Suprapubic skin (tissue), 4 donors: ENCODE results near the gene LGALS14. TPM values are rescaled to one million over a fixed set of nuclear protein-coding genes. Genes with fewer than 3 reads are reported as not detected.
"Not testable (repeated sequence)": the region's sequence is repeated elsewhere in the genome, so short reads cannot be mapped to it uniquely, and the experiment has no call there.

Source experiments
- DNase-seq, 2 donors: peaks; one replicate each; pipeline ENCODE4 v3.0.0-alpha.2; 2019; ENCODE audit warnings: low spot score in 2 of 2
- H3K27ac ChIP-seq: fragments of 200-600 bp; sonication (generic); one replicate; pipeline ENCODE4 v1.5.1; 2019
- H3K27me3 ChIP-seq: fragments of 200-600 bp; sonication (generic); one replicate; pipeline ENCODE4 v1.5.1; 2019
- H3K36me3 ChIP-seq: fragments of 200-600 bp; sonication (generic); one replicate; pipeline ENCODE4 v1.5.1; 2019
- H3K4me1 ChIP-seq: fragments of 200-600 bp; sonication (generic); one replicate; pipeline ENCODE4 v1.5.1; 2019
- H3K4me3 ChIP-seq: fragments of 200-600 bp; sonication (generic); one replicate; pipeline ENCODE4 v1.5.1; 2019; ENCODE audit warnings: mild to moderate bottlenecking
- H3K9me3 ChIP-seq: fragments of 200-600 bp; sonication (generic); one replicate; pipeline ENCODE4 v1.5.1; 2019
- EP300 ChIP-seq: sonication (generic); formaldehyde crosslinking; IDR thresholded peaks from one replicate; pipeline ENCODE4 v1.6.1; 2017; ENCODE audit warnings: antibody characterized with exemption
- POLR2A ChIP-seq, 2 donors: fragments of 450-650 bp; IDR thresholded peaks; one replicate each; pipeline ENCODE4 v1.6.1; 2017; ENCODE audit warnings: antibody characterized with exemption in 2 of 2, mild to moderate bottlenecking in 2 of 2, moderate library complexity in 2 of 2
- POLR2AphosphoS5 ChIP-seq, 3 donors: sonication (generic); formaldehyde crosslinking; IDR thresholded peaks; one replicate each; pipeline ENCODE4 v1.6.1; 2017; ENCODE audit warnings: antibody characterized with exemption in 3 of 3
- WGBS: methylation state at CpG from one replicate; pipeline ENCODE4 v1.1.5; 2018; 5-methylcytosine and 5-hydroxymethylcytosine counted together
- total RNA-seq, 4 donors: library from RNA; depleted of rRNA; stranded (reverse); fragments of >200 nt; gene quantifications; one replicate each; pipeline ENCODE4 v1.1.0, GENCODE V29; 2016
- TF ChIP-seq, protein P1 (sequence below), 2 donors: fragments of 200-600 bp in 1 of 2; fragments of 450-650 bp in 1 of 2; sonication (generic) in 1 of 2; IDR thresholded peaks; one replicate each; pipeline ENCODE4 v1.5.1; 2016 to 2019; ENCODE audit warnings: antibody characterized with exemption in 2 of 2, mild to moderate bottlenecking in 1 of 2, moderate library complexity in 1 of 2

The LGALS14 gene
- total RNA-seq, 4 donors from 2014 or later: not detected

DNA sequence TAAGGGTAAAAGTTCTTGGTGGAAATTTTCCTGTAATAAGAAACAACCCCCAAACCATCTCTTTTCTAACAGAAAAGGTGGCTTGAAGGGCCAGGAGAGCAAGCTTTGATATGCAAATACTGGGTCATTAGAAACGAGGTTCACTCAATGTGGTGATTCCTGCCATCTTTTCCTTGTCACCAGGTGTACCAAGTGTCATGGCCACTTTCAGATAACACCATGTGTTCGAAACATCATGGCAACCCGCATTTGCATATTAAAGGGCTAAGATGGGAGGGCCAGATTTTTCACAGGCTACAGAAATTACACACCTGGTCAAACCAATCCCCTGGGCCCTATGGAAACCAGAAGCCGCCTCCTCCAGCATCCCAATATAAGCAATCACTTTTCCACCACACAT lies 33.3 kb upstream of the LGALS14 start:
- Histone ChIP-seq H3K4me1 (no peaks in the 10 kb centered on the region), H3K9me3 (no peaks in the 10 kb centered on the region), H3K27me3 (no peaks in the 10 kb centered on the region), H3K27ac (no peak overlapping the region), H3K4me3 (no peak overlapping the region), H3K36me3 (no peaks in the 10 kb centered on the region)
- 41% methylated on average over 4 of the region's 4 CpGs for WGBS
- TF ChIP-seq POLR2AphosphoS5 (IDR thresholded peaks at IDR 0.05) (no peak), EP300 (no peak), POLR2A (IDR thresholded peaks at IDR 0.05) (no peak)
- TF ChIP-seq, protein P1, sequence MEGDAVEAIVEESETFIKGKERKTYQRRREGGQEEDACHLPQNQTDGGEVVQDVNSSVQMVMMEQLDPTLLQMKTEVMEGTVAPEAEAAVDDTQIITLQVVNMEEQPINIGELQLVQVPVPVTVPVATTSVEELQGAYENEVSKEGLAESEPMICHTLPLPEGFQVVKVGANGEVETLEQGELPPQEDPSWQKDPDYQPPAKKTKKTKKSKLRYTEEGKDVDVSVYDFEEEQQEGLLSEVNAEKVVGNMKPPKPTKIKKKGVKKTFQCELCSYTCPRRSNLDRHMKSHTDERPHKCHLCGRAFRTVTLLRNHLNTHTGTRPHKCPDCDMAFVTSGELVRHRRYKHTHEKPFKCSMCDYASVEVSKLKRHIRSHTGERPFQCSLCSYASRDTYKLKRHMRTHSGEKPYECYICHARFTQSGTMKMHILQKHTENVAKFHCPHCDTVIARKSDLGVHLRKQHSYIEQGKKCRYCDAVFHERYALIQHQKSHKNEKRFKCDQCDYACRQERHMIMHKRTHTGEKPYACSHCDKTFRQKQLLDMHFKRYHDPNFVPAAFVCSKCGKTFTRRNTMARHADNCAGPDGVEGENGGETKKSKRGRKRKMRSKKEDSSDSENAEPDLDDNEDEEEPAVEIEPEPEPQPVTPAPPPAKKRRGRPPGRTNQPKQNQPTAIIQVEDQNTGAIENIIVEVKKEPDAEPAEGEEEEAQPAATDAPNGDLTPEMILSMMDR (IDR thresholded peaks at IDR 0.05): no peak
- no peak for DNase-seq

DNA sequence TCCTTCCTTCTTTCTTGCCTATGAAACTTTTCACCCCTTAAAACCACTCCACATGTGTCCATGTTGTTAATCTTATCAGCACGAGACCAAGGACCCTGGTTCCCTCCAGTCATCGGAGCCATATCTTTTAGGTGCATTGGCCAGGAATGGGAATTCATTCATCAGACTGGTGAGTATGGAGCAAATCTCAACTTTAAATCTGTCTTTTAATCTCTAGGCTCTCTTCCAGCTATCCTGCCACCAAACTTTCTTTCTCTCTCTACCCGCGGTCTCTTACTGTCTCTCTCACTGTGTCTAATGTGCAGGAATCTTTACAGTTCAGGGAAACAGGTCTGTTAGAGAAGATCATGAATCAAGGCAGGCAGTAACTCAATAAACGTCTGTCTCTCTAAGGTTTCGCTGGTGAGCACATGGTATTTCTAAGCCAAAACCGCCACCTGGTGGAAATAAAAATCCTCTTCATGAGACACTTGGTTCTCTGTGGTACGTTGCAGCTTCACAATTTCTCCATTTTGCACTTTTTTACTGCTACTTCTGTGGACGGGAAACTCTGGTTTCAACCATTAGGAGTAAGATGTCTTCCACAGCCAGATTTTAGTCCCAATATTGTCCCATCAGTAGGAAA lies 32.4 kb upstream of the LGALS14 start:
- Histone ChIP-seq H3K36me3 (no peaks in the 10 kb centered on the region), H3K27ac (no peak overlapping the region), H3K9me3 (no peaks in the 10 kb centered on the region), H3K27me3 (no peaks in the 10 kb centered on the region), H3K4me1 (no peaks in the 10 kb centered on the region), H3K4me3 (no peak overlapping the region)
- WGBS: 16% methylated on average over 9 of the region's 9 CpGs
- no peak for DNase-seq
- no peak for TF ChIP-seq POLR2A (IDR thresholded peaks at IDR 0.05)
- TF ChIP-seq, protein P1 (IDR thresholded peaks at IDR 0.05): peak in 1 of 2 donors; percentile 33

DNA sequence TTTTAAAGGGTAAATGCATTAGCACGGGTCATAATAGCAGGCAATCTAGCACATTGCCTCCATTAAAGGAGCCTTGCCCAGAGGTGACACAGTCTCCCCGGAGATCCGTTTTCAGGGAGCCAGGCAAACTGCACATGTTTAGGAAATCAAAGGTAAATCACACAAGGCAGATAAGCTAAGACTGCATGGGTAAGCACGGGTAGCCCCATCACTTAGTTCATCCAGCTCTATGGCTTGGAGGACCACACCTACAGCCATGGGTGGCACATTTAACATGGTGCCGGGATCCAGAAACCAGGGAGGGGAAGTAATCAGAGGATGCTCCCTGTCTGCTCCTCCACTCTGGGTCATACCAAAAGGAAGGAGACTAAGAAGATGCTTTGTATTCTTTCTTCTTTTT lies 31.8 kb upstream of the LGALS14 start:
- no peaks in the 10 kb centered on the region for H3K4me1 ChIP-seq
- no peaks in the 10 kb centered on the region for H3K9me3 ChIP-seq
- H3K4me3 ChIP-seq: no peak overlapping the region
- no peaks in the 10 kb centered on the region for H3K36me3 ChIP-seq
- no peaks in the 10 kb centered on the region for H3K27me3 ChIP-seq
- H3K27ac ChIP-seq: no peak overlapping the region
- no peak for DNase-seq
- 80% methylated on average over 5 of the region's 5 CpGs for WGBS
- TF ChIP-seq POLR2AphosphoS5 (IDR thresholded peaks at IDR 0.05) (no peak), EP300 (no peak), POLR2A (IDR thresholded peaks at IDR 0.05) (no peak)
- TF ChIP-seq, protein P1 (IDR thresholded peaks at IDR 0.05): no peak

DNA sequence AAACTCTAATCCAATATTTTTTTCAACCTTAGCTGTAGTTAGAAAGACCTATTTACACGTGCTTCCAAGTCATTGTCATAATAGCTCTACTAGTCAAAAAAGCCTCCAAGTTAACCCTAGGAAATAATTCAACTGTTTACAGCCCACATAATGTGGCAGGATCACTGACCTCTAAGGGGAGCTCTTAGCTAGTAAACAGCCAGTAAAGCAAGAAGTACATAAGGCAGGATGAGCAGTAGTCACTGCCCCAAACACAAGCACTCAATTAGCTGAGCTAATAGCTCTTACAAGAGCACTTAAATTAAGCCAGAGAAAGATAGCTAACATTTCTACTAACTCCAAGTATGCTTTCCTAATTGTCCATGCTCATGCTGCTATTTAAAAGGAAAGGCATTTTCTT lies 30.4 kb upstream of the LGALS14 start:
- not testable (repeated sequence) for H3K36me3 ChIP-seq, H3K27ac ChIP-seq, H3K9me3 ChIP-seq, H3K27me3 ChIP-seq, H3K4me1 ChIP-seq, DNase-seq, H3K4me3 ChIP-seq
- WGBS: 33% methylated on average over 1 of the region's 1 CpG

DNA sequence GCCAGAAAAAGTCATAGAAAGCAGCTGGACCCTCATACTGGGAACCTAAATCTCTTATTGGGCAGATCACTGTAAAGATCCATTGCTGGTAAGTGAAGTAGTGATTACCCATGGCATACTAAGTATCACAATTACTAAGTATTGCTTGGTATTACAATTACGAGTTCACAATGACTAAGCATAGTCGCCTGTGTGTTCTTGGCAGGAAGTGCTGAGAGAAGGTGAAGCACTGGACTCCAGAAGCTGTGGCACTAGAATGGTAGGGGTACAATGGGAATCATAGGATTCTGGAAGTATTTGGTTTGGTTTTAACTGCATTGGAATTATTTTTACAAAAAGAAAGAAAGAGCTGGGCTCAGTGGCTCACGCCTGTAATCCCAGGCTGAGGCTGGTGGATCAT lies 28.3 kb upstream of the LGALS14 start:
- WGBS: 72% methylated on average over 3 of the region's 3 CpGs
- DNase-seq: no peak
- TF ChIP-seq POLR2A (IDR thresholded peaks at IDR 0.05) (no peak), POLR2AphosphoS5 (IDR thresholded peaks at IDR 0.05) (no peak), EP300 (no peak)
- TF ChIP-seq, protein P1 (IDR thresholded peaks at IDR 0.05): no peak
- H3K4me3 ChIP-seq: no peak overlapping the region
- no peaks in the 10 kb centered on the region for H3K36me3 ChIP-seq
- H3K4me1 ChIP-seq: peaks cover 9% of the 10 kb centered on the region
- H3K27me3 ChIP-seq: no peaks in the 10 kb centered on the region
- no peaks in the 10 kb centered on the region for H3K9me3 ChIP-seq
- H3K27ac ChIP-seq: no peak overlapping the region
